Ovary (tissue), 9 donors: ENCODE measurements around the gene HAPLN2. TPM values are rescaled to one million over a fixed set of nuclear protein-coding genes. Genes with fewer than 3 reads are reported as not detected.

Experiments used
- DNase-seq, 5 donors: peaks; one replicate each; pipeline ENCODE4 v3.0.0-alpha.2; 2019 to 2020
- H3K27ac ChIP-seq, 2 donors: fragments of 200-600 bp; one replicate each; pipeline versions ENCODE4 v1.5.1 to v1.8.0; 2019 to 2022
- H3K27me3 ChIP-seq: fragments of 200-600 bp; one replicate; pipeline ENCODE4 v1.8.0; 2022
- H3K36me3 ChIP-seq: fragments of 200-600 bp; sonication (generic); one replicate; pipeline ENCODE4 v1.5.1; 2019
- H3K4me1 ChIP-seq: one replicate; pipeline ENCODE4 v1.8.1; 2013; ENCODE audit warnings: mild to moderate bottlenecking, moderate library complexity; ENCODE audit not compliant: insufficient read depth
- H3K4me3 ChIP-seq: fragments of 200-600 bp; sonication (generic); one replicate; pipeline ENCODE4 v1.5.1; 2017
- H3K9me3 ChIP-seq, 2 donors: fragments of 200-600 bp in 1 of 2; sonication (generic) in 1 of 2; one replicate each; pipeline versions ENCODE4 v1.5.1 to v1.8.1; 2013 to 2019; ENCODE audit warnings: mild to moderate bottlenecking in 1 of 2, moderate library complexity in 1 of 2
- CTCF ChIP-seq, 3 donors: fragments of 450-650 bp in 2 of 3; fragments of 200-600 bp in 1 of 3; IDR thresholded peaks; one replicate each; pipeline versions ENCODE4 v1.5.1 to v1.8.0; 2016 to 2022; ENCODE audit warnings: antibody characterized with exemption in 3 of 3, mild to moderate bottlenecking in 1 of 3
- EP300 ChIP-seq: sonication (generic); formaldehyde crosslinking; IDR thresholded peaks from one replicate; pipeline ENCODE4 v1.6.1; 2017; ENCODE audit warnings: antibody characterized with exemption
- POLR2A ChIP-seq: fragments of 450-650 bp; IDR thresholded peaks from one replicate; pipeline ENCODE4 v1.6.1; 2017; ENCODE audit warnings: antibody characterized with exemption, mild to moderate bottlenecking, moderate library complexity
- WGBS, 3 donors: extraction: QIAGEN DNeasy Blood & Tissue Kit in 1 of 3; methylation state at CpG; one replicate each; pipeline versions ENCODE4 v1.1.5 to v1.1.7; 2013 to 2017; 5-methylcytosine and 5-hydroxymethylcytosine counted together
- intact Hi-C, 4 donors: fragments of 100-400 bp; cut with DNase I; formaldehyde crosslinking; loops; one replicate each; pipeline versions ENCODE4 v1.11.0 to v1.15.1; 2022 to 2023
- polyA plus RNA-seq, 2 donors: library from polyadenylated mRNA; stranded (reverse); fragments of 200-250 nt in 1 of 2; fragments of 350-450 nt in 1 of 2; fragmentation: Illumina TruSeq in 1 of 2; extraction: RNeasy Lipid Tissue Mini Kit (QIAGEN cat#74804) in 1 of 2; gene quantifications; one replicate each; pipeline ENCODE4 v1.2.3, GENCODE V29; 2013 to 2014
- total RNA-seq, 7 donors: library from RNA; depleted of rRNA in 2 of 7; stranded (reverse); fragments of >200 nt in 2 of 7; fragmentation: NEBNext Ultra II Directional in 3 of 7; extraction: Animal tissue kit (Norgen Biotek cat#: 25700) in 3 of 7; gene quantifications; one replicate each; pipeline versions ENCODE4 v1.1.0 to v1.2.4, GENCODE V29; 2016 to 2023
- donor health status: DM: no; HTN: no; CAD: no; lungs with moderate emphysema.
- donor health status: DM: no; HTN: no; CAD: no.
- donor health status: Bipolar disorder and iron deficiency.
- donor health status: DM: yes; HTN: yes; CAD: no.
- donor health status: DM: no; HTN: no; CAD: no.
- donor health status: DM: yes; HTN: yes; CAD: no.

Gene HAPLN2
- total and polyA plus RNA-seq, 9 donors: 0.30 to 1.9 (median 1.2) TPM; not detected in 1

GRCh38 chr1:156622581-156623297 is 3.5 kb downstream of the HAPLN2 start:
- H3K4me1 ChIP-seq: peaks cover 12% of the 10 kb centered on the region

DNA sequence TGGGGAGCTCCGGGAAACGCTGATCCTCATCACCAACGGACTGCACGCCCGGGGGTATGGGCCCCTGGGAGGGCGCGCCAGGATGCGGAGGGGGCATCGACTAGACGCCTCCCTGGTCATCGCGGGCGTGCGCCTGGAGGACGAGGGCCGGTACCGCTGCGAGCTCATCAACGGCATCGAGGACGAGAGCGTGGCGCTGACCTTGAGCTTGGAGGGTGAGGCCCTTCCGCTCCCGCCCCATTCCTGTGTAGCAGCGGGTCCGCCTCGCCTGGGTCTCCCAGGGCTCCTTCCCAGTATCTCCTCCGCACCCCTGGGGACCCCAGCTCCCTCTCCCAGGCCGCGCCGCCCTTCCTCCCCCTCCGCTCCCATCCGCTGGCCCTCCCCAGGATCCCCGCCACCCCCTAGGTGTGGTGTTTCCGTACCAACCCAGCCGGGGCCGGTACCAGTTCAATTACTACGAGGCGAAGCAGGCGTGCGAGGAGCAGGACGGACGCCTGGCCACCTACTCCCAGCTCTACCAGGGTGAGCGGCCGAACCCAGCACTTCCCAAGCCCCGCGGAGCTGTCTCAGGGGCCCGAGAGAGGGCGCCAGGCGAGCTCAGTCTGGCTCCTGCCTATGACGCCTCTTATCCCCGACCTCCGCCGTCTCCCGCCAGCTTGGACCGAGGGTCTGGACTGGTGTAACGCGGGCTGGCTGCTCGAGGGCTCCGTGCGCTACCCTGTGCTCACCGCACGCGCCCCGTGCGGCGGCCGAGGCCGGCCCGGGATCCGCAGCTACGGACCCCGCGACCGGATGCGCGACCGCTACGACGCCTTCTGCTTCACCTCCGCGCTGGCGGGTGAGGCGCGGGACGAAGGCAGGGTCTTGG is 5.0 kb downstream of the HAPLN2 start:
- WGBS, 3 donors: 0 to 4% (median 3%) methylated on average over 74 to 87 of the region's 87 CpGs
- Histone ChIP-seq H3K4me3 (peak overlapping the region; percentile 31), H3K9me3 (no peaks in the 10 kb centered on the region), H3K4me1 (peaks cover 12% of the 10 kb centered on the region), H3K27me3 (no peaks in the 10 kb centered on the region), H3K27ac (no peak overlapping the region), H3K36me3 (no peaks in the 10 kb centered on the region)
- TF ChIP-seq EP300 (no peak), CTCF (IDR thresholded peaks at IDR 0.05) (no peak), POLR2A (no peak)
- peak in 3 of 5 donors; percentile 44 to 65 (median 46) for DNase-seq
- intact Hi-C loops: no loop called here

More at GRCh38 chr1:156622581-156623297, 3.5 kb downstream of the HAPLN2 start:
- 82 to 84% (median 84%) methylated on average over 6 of the region's 6 CpGs for WGBS, 3 donors
- TF ChIP-seq POLR2A (no peak), EP300 (no peak)
- Histone ChIP-seq H3K36me3 (no peaks in the 10 kb centered on the region), H3K9me3 (no peaks in the 10 kb centered on the region), H3K4me3 (no peak overlapping the region), H3K27ac (no peak overlapping the region), H3K27me3 (no peaks in the 10 kb centered on the region)
- no peak for DNase-seq
- intact Hi-C loops: no loop called here

DNA sequence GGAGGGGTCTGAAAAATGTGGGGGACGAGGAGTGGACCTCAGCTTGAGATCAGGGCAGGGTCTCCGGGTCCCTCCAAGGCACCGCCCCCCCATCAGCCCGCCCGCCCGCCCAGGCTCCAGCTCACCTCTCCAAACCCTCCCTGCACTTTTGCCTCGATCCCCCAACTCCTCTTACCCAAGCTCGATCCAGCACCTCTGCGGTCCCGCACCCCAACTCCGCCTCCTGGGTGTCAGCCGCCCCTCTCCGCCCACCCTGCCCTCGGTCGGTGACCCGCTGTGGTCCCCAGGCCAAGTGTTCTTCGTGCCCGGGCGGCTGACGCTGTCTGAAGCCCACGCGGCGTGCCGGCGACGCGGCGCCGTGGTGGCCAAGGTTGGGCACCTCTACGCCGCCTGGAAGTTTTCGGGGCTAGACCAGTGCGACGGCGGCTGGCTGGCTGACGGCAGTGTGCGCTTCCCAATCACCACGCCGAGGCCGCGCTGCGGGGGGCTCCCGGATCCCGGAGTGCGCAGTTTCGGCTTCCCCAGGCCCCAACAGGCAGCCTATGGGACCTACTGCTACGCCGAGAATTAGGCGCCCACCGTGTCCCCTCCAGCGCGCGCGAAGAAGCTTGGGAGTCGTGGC is 5.7 kb downstream of the HAPLN2 start:
- intact Hi-C loops: no loop called here
- H3K4me1 ChIP-seq: peaks cover 12% of the 10 kb centered on the region
- WGBS, 3 donors: 1% methylated on average over 44 to 55 of the region's 55 CpGs
- H3K9me3 ChIP-seq: no peaks in the 10 kb centered on the region
- peak overlapping the region; percentile 31 for H3K4me3 ChIP-seq
- TF ChIP-seq POLR2A (no peak), CTCF (IDR thresholded peaks at IDR 0.05) (no peak), EP300 (no peak)
- no peaks in the 10 kb centered on the region for H3K27me3 ChIP-seq
- peak overlapping the region in 1 of 2 donors; percentile 9 for H3K27ac ChIP-seq
- no peaks in the 10 kb centered on the region for H3K36me3 ChIP-seq
- DNase-seq: no peak

GRCh38 chr1:156625436-156626078 is 6.3 kb downstream of the HAPLN2 start:
- DNase-seq: peak; percentile 22 to 74 (median 57)
- no peaks in the 10 kb centered on the region for H3K27me3 ChIP-seq
- H3K9me3 ChIP-seq: no peaks in the 10 kb centered on the region
- peaks cover 12% of the 10 kb centered on the region for H3K4me1 ChIP-seq
- TF ChIP-seq EP300 (no peak), POLR2A (no peak), CTCF (IDR thresholded peaks at IDR 0.05) (peak in 2 of 3 donors; percentile 61 to 62)
- whole genome bisulfite sequencing, 3 donors: 0 to 2% (median 1%) methylated on average over 31 to 45 of the region's 45 CpGs
- peak overlapping the region in 1 of 2 donors; percentile 9 for H3K27ac ChIP-seq
- no peaks in the 10 kb centered on the region for H3K36me3 ChIP-seq
- H3K4me3 ChIP-seq: peak overlapping the region; percentile 31
- intact Hi-C loops: loop anchor here in 2 of 4 donors (2.0 kb wide), 1 partner anchor 31 kb away; no protein-coding TSS in a partner anchor
